ENCODE results near the gene OSBPL10.
"Not testable (repeated sequence)": the region's sequence is repeated elsewhere in the genome, so short reads cannot be mapped to it uniquely, and the experiment has no call there.

Gene OSBPL10

GRCh38 chr3:31802981-31803740 is 177.9 kb downstream of the OSBPL10 start:
- no peak for DNase-seq

- no peak for DNase-seq
Observed at GRCh38 chr3:31800436-31800835, 180.6 kb downstream of the OSBPL10 start.

- DNase-seq = no peak
Observed at GRCh38 chr3:31798840-31799239, 182.2 kb downstream of the OSBPL10 start.

GRCh38 chr3:31793821-31794220 is 187.2 kb downstream of the OSBPL10 start:
- DNase-seq = no peak

GRCh38 chr3:31791090-31791430 is 190.0 kb downstream of the OSBPL10 start:
- no peak for DNase-seq

GRCh38 chr3:31790193-31791089 is 190.6 kb downstream of the OSBPL10 start:
- DNase-seq = no peak

GRCh38 chr3:31789429-31789828 is 191.6 kb downstream of the OSBPL10 start:
- no peak for DNase-seq

GRCh38 chr3:31785734-31786133 is 195.3 kb downstream of the OSBPL10 start:
- no peak for DNase-seq

GRCh38 chr3:31785286-31785685 is 195.8 kb downstream of the OSBPL10 start:
- no peak for DNase-seq

GRCh38 chr3:31783851-31784250 is 197.2 kb downstream of the OSBPL10 start:
- not testable (repeated sequence) for DNase-seq

- not testable (repeated sequence) for DNase-seq
Observed at GRCh38 chr3:31782306-31782705, 198.8 kb downstream of the OSBPL10 start.

- no peak for DNase-seq
Observed at GRCh38 chr3:31779514-31779913, 201.5 kb downstream of the OSBPL10 start.

GRCh38 chr3:31777887-31778286 is 203.2 kb downstream of the OSBPL10 start:
- DNase-seq = no peak

- DNase-seq = no peak
Observed at GRCh38 chr3:31777092-31777491, 204.0 kb downstream of the OSBPL10 start.

GRCh38 chr3:31776016-31776415 is 205.0 kb downstream of the OSBPL10 start:
- DNase-seq = no peak

GRCh38 chr3:31775383-31775782 is 205.7 kb downstream of the OSBPL10 start:
- no peak for DNase-seq

- DNase-seq = no peak
Observed at GRCh38 chr3:31772758-31773473, 208.1 kb downstream of the OSBPL10 start.

- no peak for DNase-seq
Observed at GRCh38 chr3:31772272-31772671, 208.8 kb downstream of the OSBPL10 start.

- DNase-seq = no peak
Observed at GRCh38 chr3:31770822-31771326, 210.2 kb downstream of the OSBPL10 start.

GRCh38 chr3:31768479-31769125 is 212.5 kb downstream of the OSBPL10 start:
- peak in 1 of 2 experiments; percentile 45 for DNase-seq

GRCh38 chr3:31767920-31768319 is 213.1 kb downstream of the OSBPL10 start:
- DNase-seq = no peak

- DNase-seq = no peak
Observed at GRCh38 chr3:31766669-31767068, 214.4 kb downstream of the OSBPL10 start.

- DNase-seq = no peak
Observed at GRCh38 chr3:31765871-31766270, 215.2 kb downstream of the OSBPL10 start.

Data from SW 1271 (cell line).